ENCODE results near the gene MPC2. TPM values are rescaled to one million over a fixed set of nuclear protein-coding genes. Genes with fewer than 3 reads are reported as not detected.

MPC2 gene
- total RNA-seq, 1 experiment from 2014 or later: 42.8 TPM

GRCh38 chr1:167881069-167881468 lies 55.8 kb downstream of the MPC2 start:
- ChIA-PET CTCF (no interaction called here), POLR2A (no interaction called here)
- DNase-seq (ENCODE audit: low spot score): no peak
- Mint-ChIP-seq H3K27me3 (ENCODE audit: low read depth) (no peaks in the 10 kb centered on the region), H3K27ac (no peak overlapping the region), H3K36me3 (no peaks in the 10 kb centered on the region), H3K4me1 (no peaks in the 10 kb centered on the region), H3K9me3 (peaks cover 5% of the 10 kb centered on the region), H3K4me3 (no peak overlapping the region)
- no peak for TF ChIP-seq ZNF396 (CRISPR knock-in tag; IDR thresholded peaks at IDR 0.05; ENCODE audit: borderline replicate concordance)
- no peak for TF ChIP-seq MXD4 (CRISPR knock-in tag; IDR thresholded peaks at IDR 0.05; ENCODE audit: borderline replicate concordance)
- no peak for TF ChIP-seq FOXK1 (CRISPR knock-in tag; IDR thresholded peaks at IDR 0.05)
- TF ChIP-seq NFYB (CRISPR knock-in tag; conservative IDR thresholded peaks at IDR 0.05; ENCODE audit: low read depth): no peak
- no peak for TF ChIP-seq PREB (CRISPR knock-in tag; IDR thresholded peaks at IDR 0.05; ENCODE audit: borderline replicate concordance)
- no peak for ATAC-seq

- DNase-seq (ENCODE audit: low spot score) (no peak), ATAC-seq (no peak)
- no peak for TF ChIP-seq MLX (CRISPR knock-in tag; IDR thresholded peaks at IDR 0.05)
- no peak for TF ChIP-seq FOXP4 (CRISPR knock-in tag; IDR thresholded peaks at IDR 0.05)
- H3K27me3 Mint-ChIP-seq (ENCODE audit: low read depth): no peaks in the 10 kb centered on the region
- H3K36me3 Mint-ChIP-seq: no peaks in the 10 kb centered on the region
- H3K27ac Mint-ChIP-seq: no peak overlapping the region
- H3K9me3 Mint-ChIP-seq: peaks cover 5% of the 10 kb centered on the region
- ChIA-PET POLR2A (no interaction called here), CTCF (no interaction called here)
- H3K4me1 Mint-ChIP-seq: no peaks in the 10 kb centered on the region; the same call in 1 of the 2 replicates
- no peak overlapping the region for H3K4me3 Mint-ChIP-seq
These were observed 56.3 kb downstream of the MPC2 start for GRCh38 chr1:167880580-167881021.

- DNase-seq (ENCODE audit: low spot score) (no peak), ATAC-seq (no peak)
- Mint-ChIP-seq H3K4me1 (peaks cover 10% of the 10 kb centered on the region), H3K4me3 (no peak overlapping the region), H3K9me3 (no peaks in the 10 kb centered on the region), H3K36me3 (no peaks in the 10 kb centered on the region), H3K27ac (no peak overlapping the region), H3K27me3 (ENCODE audit: low read depth) (no peaks in the 10 kb centered on the region)
- TF ChIP-seq SOX15 (CRISPR knock-in tag; IDR thresholded peaks at IDR 0.05) (no peak), ZBTB21 (CRISPR knock-in tag; IDR thresholded peaks at IDR 0.05; ENCODE audit: borderline replicate concordance) (no peak), MLX (CRISPR knock-in tag; IDR thresholded peaks at IDR 0.05) (no peak)
- ChIA-PET POLR2A (no interaction called here), CTCF (no interaction called here)
These were observed 57.4 kb downstream of the MPC2 start for GRCh38 chr1:167879508-167879907.

GRCh38 chr1:167878372-167879160 lies 58.3 kb downstream of the MPC2 start:
- POLR2A ChIA-PET: no interaction called here
- Mint-ChIP-seq H3K27ac (no peak overlapping the region), H3K36me3 (no peaks in the 10 kb centered on the region), H3K9me3 (no peaks in the 10 kb centered on the region), H3K27me3 (ENCODE audit: low read depth) (no peaks in the 10 kb centered on the region), H3K4me3 (no peak overlapping the region), H3K4me1 (peaks cover 10% of the 10 kb centered on the region)
- ATAC-seq (peak; percentile 58; the same call in 1 of the 2 replicates), DNase-seq (ENCODE audit: low spot score) (no peak)
- CTCF ChIA-PET: no interaction called here
- no peak for TF ChIP-seq NR1H2 (CRISPR knock-in tag; IDR thresholded peaks at IDR 0.05)
- no peak for TF ChIP-seq ATF1 (CRISPR knock-in tag; IDR thresholded peaks at IDR 0.05)
- TF ChIP-seq ZNF281 (CRISPR knock-in tag; IDR thresholded peaks at IDR 0.05): no peak
- TF ChIP-seq MAX (CRISPR knock-in tag; IDR thresholded peaks at IDR 0.05): no peak
- TF ChIP-seq CREB1 (CRISPR knock-in tag; IDR thresholded peaks at IDR 0.05): no peak
- TF ChIP-seq MYBL2 (CRISPR knock-in tag; IDR thresholded peaks at IDR 0.05): no peak
- TF ChIP-seq ELF4 (CRISPR knock-in tag; IDR thresholded peaks at IDR 0.05; ENCODE audit: low read depth): no peak
- no peak for TF ChIP-seq ZMAT4 (CRISPR knock-in tag; IDR thresholded peaks at IDR 0.05)
- no peak for TF ChIP-seq ZNF121 (CRISPR knock-in tag; IDR thresholded peaks at IDR 0.05)
- no peak for TF ChIP-seq TCF7 (CRISPR knock-in tag; IDR thresholded peaks at IDR 0.05; ENCODE audit: low read depth)
- TF ChIP-seq USF2 (CRISPR knock-in tag; IDR thresholded peaks at IDR 0.05): no peak

All from WTC11 (cell line).